Neural cell (in vitro differentiated cells): Measurements from ENCODE around the gene GHRH. TPM values are rescaled to one million over a fixed set of nuclear protein-coding genes. Genes with fewer than 3 reads are reported as not detected.

Experiments
- H2AFZ ChIP-seq: fragments of 200-600, 300-800 bp; sonication (generic), shearing (Covaris generic); 2 replicates; pipeline ENCODE4 v1.6.0; 2014; ENCODE audit warnings: low read depth, mild to moderate bottlenecking, antibody characterized with exemption, low read length, moderate library complexity
- H3F3A ChIP-seq: fragments of 200-600 bp; shearing (Covaris generic); 2 replicates; pipeline ENCODE4 v1.6.1; 2016; ENCODE audit warnings: mild to moderate bottlenecking, moderate library complexity, mixed read lengths, antibody characterized with exemption, low read length; ENCODE audit not compliant: insufficient read depth, poor library complexity, severe bottlenecking
- H3K27ac ChIP-seq: fragments of 200-600, 300-800 bp; sonication (generic), shearing (Covaris generic); 2 replicates; pipeline ENCODE4 v1.5.1; 2014; ENCODE audit warnings: mild to moderate bottlenecking, low read length, moderate library complexity
- H3K27me3 ChIP-seq: fragments of 300-800, 200-600 bp; sonication (generic), shearing (Covaris generic); 2 replicates; pipeline ENCODE4 v1.6.0; 2014; ENCODE audit warnings: mild to moderate bottlenecking, low read depth, low read length, moderate library complexity; ENCODE audit not compliant: insufficient read depth
- H3K36me3 ChIP-seq: fragments of 300-800, 200-600 bp; sonication (generic), shearing (Covaris generic); 2 replicates; pipeline ENCODE4 v1.5.1; 2014; ENCODE audit warnings: mild to moderate bottlenecking, antibody characterized with exemption, low read length, moderate library complexity; ENCODE audit not compliant: insufficient read depth
- H3K4me2 ChIP-seq: fragments of 300-800, 200-600 bp; sonication (generic), shearing (Covaris generic); 2 replicates; pipeline ENCODE4 v1.6.0; 2014; ENCODE audit warnings: mild to moderate bottlenecking, low read length
- H3K4me3 ChIP-seq: fragments of 300-800, 200-600 bp; sonication (generic), shearing (Covaris generic); 2 replicates; pipeline ENCODE4 v1.5.1; 2014; ENCODE audit warnings: mild to moderate bottlenecking, low read length, moderate library complexity
- H3K79me2 ChIP-seq: fragments of 200-600 bp; shearing (Covaris generic); replicated peaks from 2 replicates; pipeline ENCODE4 v1.6.0; 2014; ENCODE audit warnings: mild to moderate bottlenecking, low read length, moderate library complexity; ENCODE audit not compliant: insufficient read depth
- H3K9ac ChIP-seq: fragments of 300-800, 200-600 bp; sonication (generic), shearing (Covaris generic); 2 replicates; pipeline ENCODE4 v1.6.1; 2016; ENCODE audit warnings: mild to moderate bottlenecking, low read length, mixed read lengths
- H3K9me2 ChIP-seq: fragments of 200-600 bp; shearing (Covaris generic); 2 replicates; pipeline ENCODE4 v1.6.1; 2016; ENCODE audit warnings: mild to moderate bottlenecking, low read length, mixed read lengths; ENCODE audit not compliant: insufficient read depth
- H3K9me3 ChIP-seq: fragments of 200-600, 300-800 bp; sonication (generic), shearing (Covaris generic); 2 replicates; pipeline ENCODE4 v1.6.1; 2016; ENCODE audit warnings: mild to moderate bottlenecking, mixed run types, low read length, moderate library complexity, mixed read lengths
- H4K20me1 ChIP-seq: fragments of 200-600 bp; shearing (Covaris generic); 2 replicates; pipeline ENCODE4 v1.6.1; 2016; ENCODE audit warnings: mild to moderate bottlenecking, mixed run types; ENCODE audit not compliant: insufficient read depth
- EP300 ChIP-seq: fragments of 450-650 bp; conservative IDR thresholded peaks from 2 replicates; pipeline ENCODE4 v1.6.1; 2014; ENCODE audit warnings: antibody characterized with exemption, mild to moderate bottlenecking, moderate library complexity; ENCODE audit not compliant: poor library complexity, severe bottlenecking
- EZH2 ChIP-seq: fragments of 200-600, 300-800 bp; shearing (Covaris generic), sonication (generic); IDR thresholded peaks from 2 replicates; pipeline ENCODE4 v1.6.1; 2014; ENCODE audit warnings: antibody characterized with exemption, low read length, borderline replicate concordance, mild to moderate bottlenecking; ENCODE audit not compliant: insufficient read depth, poor library complexity, severe bottlenecking
- MXI1 ChIP-seq: fragments of 450-650 bp; conservative IDR thresholded peaks from 2 replicates; pipeline ENCODE4 v1.6.1; 2014; ENCODE audit warnings: antibody characterized with exemption, mild to moderate bottlenecking; ENCODE audit not compliant: poor library complexity, severe bottlenecking
- POLR2AphosphoS5 ChIP-seq: IDR thresholded peaks from 2 replicates; pipeline ENCODE4 v1.6.1; 2012
- RAD21 ChIP-seq: fragments of 450-650 bp; conservative IDR thresholded peaks from 2 replicates; pipeline ENCODE4 v1.6.1; 2014; ENCODE audit warnings: antibody characterized with exemption, mild to moderate bottlenecking, moderate library complexity
- SMC3 ChIP-seq: fragments of 450-650 bp; conservative IDR thresholded peaks from 2 replicates; pipeline ENCODE4 v1.6.1; 2014; ENCODE audit warnings: antibody characterized with exemption, mild to moderate bottlenecking, moderate library complexity; ENCODE audit not compliant: poor library complexity
- TAF1 ChIP-seq: IDR thresholded peaks from 2 replicates; pipeline ENCODE4 v1.6.1; 2012; ENCODE audit warnings: low read depth
- polyA plus RNA-seq: library from polyadenylated mRNA; depleted of rRNA; stranded (reverse); fragments of >200 nt; gene quantifications from 2 replicates; pipeline ENCODE4 v1.2.3, GENCODE V29; 2014
- TF ChIP-seq, protein P1 (sequence below): IDR thresholded peaks from 2 replicates; pipeline ENCODE4 v1.6.1; 2012; ENCODE audit warnings: borderline replicate concordance
- TF ChIP-seq, protein P2 (sequence below): fragments of 450-650 bp; IDR thresholded peaks from 2 replicates; pipeline ENCODE4 v1.5.1; 2014; ENCODE audit warnings: antibody characterized with exemption, mild to moderate bottlenecking, moderate library complexity; ENCODE audit not compliant: poor library complexity, severe bottlenecking

GHRH gene
- polyA plus RNA-seq, 1 donor from 2014 or later = not detected

DNA sequence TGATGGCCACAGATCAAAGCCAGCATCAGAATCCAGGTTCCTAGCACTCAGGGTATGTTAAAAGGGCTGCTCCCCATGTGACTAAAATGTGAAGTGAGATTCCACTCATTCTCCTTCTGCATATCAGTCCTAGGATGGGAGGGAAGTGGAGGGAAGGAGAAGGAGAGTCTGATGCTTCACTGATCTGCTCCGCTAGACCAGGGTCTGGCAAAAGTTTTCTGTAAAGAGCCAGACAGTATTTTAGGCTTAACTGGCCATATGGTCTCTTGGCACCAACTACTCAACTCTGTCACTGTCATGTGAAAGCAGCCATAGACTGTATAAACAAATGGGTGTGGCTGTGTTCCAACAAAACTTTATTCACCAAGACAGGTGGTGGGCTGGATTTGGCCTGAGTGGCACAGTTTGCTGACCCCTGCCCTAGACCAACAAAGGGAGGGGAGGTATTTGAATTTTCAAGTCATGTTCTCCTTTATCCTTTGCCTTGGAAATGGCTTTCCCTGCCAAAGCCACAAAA is 22.6 kb downstream of the GHRH start:
- Histone ChIP-seq H3K9ac (no peak overlapping the region), H3F3A (no peaks in the 10 kb centered on the region), H3K9me2 (no peaks in the 10 kb centered on the region), H3K9me3 (no peaks in the 10 kb centered on the region), H3K36me3 (peaks cover 15% of the 10 kb centered on the region), H3K4me2 (no peak overlapping the region), H3K4me3 (no peak overlapping the region), H3K27me3 (no peaks in the 10 kb centered on the region), H3K79me2 (no peaks in the 10 kb centered on the region), H3K27ac (no peak overlapping the region), H4K20me1 (no peaks in the 10 kb centered on the region), H2AFZ (no peak overlapping the region)
- TF ChIP-seq EP300 (no peak), MXI1 (no peak), SMC3 (no peak), RAD21 (no peak), EZH2 (no peak), TAF1 (no peak), POLR2AphosphoS5 (no peak)
- TF ChIP-seq, protein P1, sequence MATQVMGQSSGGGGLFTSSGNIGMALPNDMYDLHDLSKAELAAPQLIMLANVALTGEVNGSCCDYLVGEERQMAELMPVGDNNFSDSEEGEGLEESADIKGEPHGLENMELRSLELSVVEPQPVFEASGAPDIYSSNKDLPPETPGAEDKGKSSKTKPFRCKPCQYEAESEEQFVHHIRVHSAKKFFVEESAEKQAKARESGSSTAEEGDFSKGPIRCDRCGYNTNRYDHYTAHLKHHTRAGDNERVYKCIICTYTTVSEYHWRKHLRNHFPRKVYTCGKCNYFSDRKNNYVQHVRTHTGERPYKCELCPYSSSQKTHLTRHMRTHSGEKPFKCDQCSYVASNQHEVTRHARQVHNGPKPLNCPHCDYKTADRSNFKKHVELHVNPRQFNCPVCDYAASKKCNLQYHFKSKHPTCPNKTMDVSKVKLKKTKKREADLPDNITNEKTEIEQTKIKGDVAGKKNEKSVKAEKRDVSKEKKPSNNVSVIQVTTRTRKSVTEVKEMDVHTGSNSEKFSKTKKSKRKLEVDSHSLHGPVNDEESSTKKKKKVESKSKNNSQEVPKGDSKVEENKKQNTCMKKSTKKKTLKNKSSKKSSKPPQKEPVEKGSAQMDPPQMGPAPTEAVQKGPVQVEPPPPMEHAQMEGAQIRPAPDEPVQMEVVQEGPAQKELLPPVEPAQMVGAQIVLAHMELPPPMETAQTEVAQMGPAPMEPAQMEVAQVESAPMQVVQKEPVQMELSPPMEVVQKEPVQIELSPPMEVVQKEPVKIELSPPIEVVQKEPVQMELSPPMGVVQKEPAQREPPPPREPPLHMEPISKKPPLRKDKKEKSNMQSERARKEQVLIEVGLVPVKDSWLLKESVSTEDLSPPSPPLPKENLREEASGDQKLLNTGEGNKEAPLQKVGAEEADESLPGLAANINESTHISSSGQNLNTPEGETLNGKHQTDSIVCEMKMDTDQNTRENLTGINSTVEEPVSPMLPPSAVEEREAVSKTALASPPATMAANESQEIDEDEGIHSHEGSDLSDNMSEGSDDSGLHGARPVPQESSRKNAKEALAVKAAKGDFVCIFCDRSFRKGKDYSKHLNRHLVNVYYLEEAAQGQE = no peak
- TF ChIP-seq, protein P2, sequence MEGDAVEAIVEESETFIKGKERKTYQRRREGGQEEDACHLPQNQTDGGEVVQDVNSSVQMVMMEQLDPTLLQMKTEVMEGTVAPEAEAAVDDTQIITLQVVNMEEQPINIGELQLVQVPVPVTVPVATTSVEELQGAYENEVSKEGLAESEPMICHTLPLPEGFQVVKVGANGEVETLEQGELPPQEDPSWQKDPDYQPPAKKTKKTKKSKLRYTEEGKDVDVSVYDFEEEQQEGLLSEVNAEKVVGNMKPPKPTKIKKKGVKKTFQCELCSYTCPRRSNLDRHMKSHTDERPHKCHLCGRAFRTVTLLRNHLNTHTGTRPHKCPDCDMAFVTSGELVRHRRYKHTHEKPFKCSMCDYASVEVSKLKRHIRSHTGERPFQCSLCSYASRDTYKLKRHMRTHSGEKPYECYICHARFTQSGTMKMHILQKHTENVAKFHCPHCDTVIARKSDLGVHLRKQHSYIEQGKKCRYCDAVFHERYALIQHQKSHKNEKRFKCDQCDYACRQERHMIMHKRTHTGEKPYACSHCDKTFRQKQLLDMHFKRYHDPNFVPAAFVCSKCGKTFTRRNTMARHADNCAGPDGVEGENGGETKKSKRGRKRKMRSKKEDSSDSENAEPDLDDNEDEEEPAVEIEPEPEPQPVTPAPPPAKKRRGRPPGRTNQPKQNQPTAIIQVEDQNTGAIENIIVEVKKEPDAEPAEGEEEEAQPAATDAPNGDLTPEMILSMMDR = no peak

DNA sequence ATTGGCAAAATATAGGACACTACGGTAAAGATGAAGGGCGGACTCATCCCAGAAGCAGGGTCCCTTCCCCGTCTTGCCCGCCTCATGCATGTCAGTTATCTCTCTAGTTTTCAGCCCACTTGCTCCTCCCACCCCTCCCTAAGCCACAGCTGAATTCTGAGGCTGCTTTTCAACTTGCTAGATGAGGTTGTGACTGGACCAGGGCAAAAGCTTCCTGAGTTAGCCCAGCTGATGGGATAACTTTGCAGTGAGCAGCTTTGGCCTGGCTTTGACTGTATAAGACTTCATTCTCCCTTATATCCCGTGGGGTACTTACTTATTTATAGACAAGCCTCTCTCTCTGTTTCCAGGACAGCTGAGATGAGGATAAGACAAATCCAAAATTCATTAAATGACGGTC is 23.2 kb downstream of the GHRH start:
- no peaks in the 10 kb centered on the region for H3K9me2 ChIP-seq
- H3K36me3 ChIP-seq = peaks cover 15% of the 10 kb centered on the region
- H3K79me2 ChIP-seq = no peaks in the 10 kb centered on the region
- no peak overlapping the region for H3K4me2 ChIP-seq
- H2AFZ ChIP-seq = no peak overlapping the region
- H4K20me1 ChIP-seq = no peaks in the 10 kb centered on the region
- H3K9me3 ChIP-seq = no peaks in the 10 kb centered on the region
- no peak overlapping the region for H3K9ac ChIP-seq
- H3K4me3 ChIP-seq = no peak overlapping the region
- H3F3A ChIP-seq = no peaks in the 10 kb centered on the region
- H3K27me3 ChIP-seq = no peaks in the 10 kb centered on the region
- no peak overlapping the region for H3K27ac ChIP-seq
- TF ChIP-seq EZH2 = no peak

DNA sequence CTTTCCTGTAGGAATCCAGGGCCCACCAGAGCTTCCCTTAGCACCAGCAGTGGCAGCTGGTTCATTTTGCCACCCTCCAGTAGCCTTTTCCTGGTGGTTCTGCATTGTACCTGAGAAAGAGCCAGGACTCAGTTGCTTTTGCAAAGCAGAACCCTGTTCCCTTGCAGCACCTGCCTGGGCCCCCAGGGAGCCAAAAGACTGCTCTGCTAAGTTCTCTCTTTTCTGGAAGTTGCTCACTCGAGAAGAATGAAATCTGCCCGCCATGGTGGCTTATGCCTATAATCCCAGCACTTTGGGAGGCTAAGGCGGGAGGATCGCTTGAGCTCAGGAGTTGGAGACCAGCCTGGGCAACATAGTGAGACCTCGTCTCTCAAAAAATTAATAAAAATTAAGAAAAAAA is 24.0 kb downstream of the GHRH start:
- Histone ChIP-seq H3K79me2 (no peaks in the 10 kb centered on the region), H3K27ac (no peak overlapping the region), H3K4me2 (no peak overlapping the region), H3K9me2 (no peaks in the 10 kb centered on the region), H3K27me3 (no peaks in the 10 kb centered on the region), H4K20me1 (no peaks in the 10 kb centered on the region), H3K9ac (no peak overlapping the region), H2AFZ (no peak overlapping the region), H3K4me3 (no peak overlapping the region), H3F3A (no peaks in the 10 kb centered on the region), H3K9me3 (no peaks in the 10 kb centered on the region), H3K36me3 (peaks cover 15% of the 10 kb centered on the region)
- TF ChIP-seq, protein P1 = no peak
- TF ChIP-seq SMC3 (no peak), MXI1 (no peak), EZH2 (no peak), POLR2AphosphoS5 (no peak), TAF1 (no peak), EP300 (no peak), RAD21 (no peak)
- TF ChIP-seq, protein P2 = no peak
